Heart right ventricle (tissue), 16 donors: ENCODE results near the gene NME9. TPM values are rescaled to one million over a fixed set of nuclear protein-coding genes. Genes with fewer than 3 reads are reported as not detected.

ENCODE experiments used
- ATAC-seq, 8 donors: fragments of 200-7000 bp; cut with Tn5 transposase; one replicate each; pipeline ENCODE4 v1.9.1; 2020; ENCODE audit warnings: mild to moderate bottlenecking in 8 of 8, moderate library complexity in 8 of 8, moderate number of reproducible peaks in 1 of 8
- DNase-seq, 2 donors: peaks; one replicate each; pipeline ENCODE4 v3.0.0-alpha.2; 2020
- H3K27ac ChIP-seq, 10 donors: fragments of 200-600 bp; sonication (generic) in 2 of 10; one replicate each; pipeline versions ENCODE4 v1.5.0 to v1.8.0; 2020 to 2022; ENCODE audit warnings: mild to moderate bottlenecking in 3 of 10
- H3K27me3 ChIP-seq, 7 donors: fragments of 200-600 bp; one replicate each; pipeline ENCODE4 v1.8.0; 2021 to 2022; ENCODE audit warnings: mild to moderate bottlenecking in 2 of 7
- H3K36me3 ChIP-seq, 9 donors: fragments of 200-600 bp; sonication (generic) in 1 of 9; one replicate each; pipeline versions ENCODE4 v1.5.0 to v1.8.0; 2020 to 2022; ENCODE audit warnings: mild to moderate bottlenecking in 2 of 9
- H3K4me1 ChIP-seq, 9 donors: fragments of 200-600 bp; sonication (generic) in 1 of 9; one replicate each; pipeline versions ENCODE4 v1.5.0 to v1.8.0; 2020 to 2022; ENCODE audit warnings: mild to moderate bottlenecking in 4 of 9
- H3K4me3 ChIP-seq, 10 donors: fragments of 200-600 bp; sonication (generic) in 2 of 10; one replicate each; pipeline versions ENCODE4 v1.5.0 to v1.8.0; 2020 to 2022; ENCODE audit warnings: mild to moderate bottlenecking in 7 of 10, moderate library complexity in 2 of 10
- H3K9me3 ChIP-seq, 11 donors: fragments of 200-600 bp in 10 of 11; sonication (generic) in 2 of 11; one replicate each; pipeline versions ENCODE4 v1.5.0 to v1.8.0; 2013 to 2022; ENCODE audit warnings: mild to moderate bottlenecking in 2 of 11, control low read depth in 1 of 11, moderate library complexity in 1 of 11
- WGBS, 2 donors: extraction: QIAGEN DNeasy Blood & Tissue Kit; methylation state at CpG; one replicate each; pipeline ENCODE4 v1.1.7; 2013; ENCODE audit warnings: inconsistent platforms in 1 of 2; 5-methylcytosine and 5-hydroxymethylcytosine counted together
- intact Hi-C, 10 donors: fragments of 100-400 bp; cut with DNase I; formaldehyde crosslinking; loops; one replicate each; pipeline versions ENCODE4 v1.11.1 to v1.14.2; 2022
- polyA plus RNA-seq, 2 donors: library from polyadenylated mRNA; stranded (reverse); fragments of 200-250 nt; gene quantifications; one replicate each; pipeline ENCODE4 v1.2.3, GENCODE V29; 2013
- total RNA-seq, 10 donors: library from RNA; stranded (reverse); fragmentation: NEBNext Ultra II Directional in 3 of 10; extraction: Animal tissue kit (Norgen Biotek cat#: 25700) in 3 of 10; gene quantifications; one replicate each; pipeline versions ENCODE4 v1.2.1 to v1.2.4, GENCODE V29; 2021 to 2023
- TF ChIP-seq, protein P1 (sequence below), 9 donors: fragments of 200-600 bp; sonication (generic) in 2 of 9; IDR thresholded peaks; one replicate each; pipeline versions ENCODE4 v1.5.0 to v1.8.0; 2021 to 2022; ENCODE audit warnings: antibody characterized with exemption in 9 of 9, mild to moderate bottlenecking in 5 of 9, moderate library complexity in 1 of 9
- donor health status: Arrhythmogenic right ventricular cardiomyopathy.
- donor health status: ischemic (EF 13 %, LVEDD 7.1; RV severe dilation, severe dysfunction).
- donor health status: healthy with polysubstance abuse.
- donor health status: DM: no; HTN: yes; CAD: no.
- donor health status: DM: no; HTN: no; CAD: no.
- donor health status: ischemic (EF 25% LVEDD 6.9; RV normal size, moderate dysfunction).
- donor health status: ischemic (EF 25% LVEDD 5.7; RV mildly dilated, moderate dysfunction).
- donor health status: healthy.
- donor health status: DM: yes; HTN: yes; CAD: no.
- donor health status: Ischemic cardiomyopathy.
- donor health status: ischemic (EF 35%, LVEDD 5.7; RV mildly dilated, moderate dysfunction).
- donor health status: nonischemic (EF 11% LVEDD 7.7; RV severe dilation, severe dysfunction).
- donor health status: DM: yes; HTN: yes; CAD: no.
- donor health status: PGD.
- donor health status: ischemic (EF 29% LVEDD 5.4; RV normal size, mild dysfunction).
- donor health status: nonischemic (EF 23%, LVEDD 6.1; RV moderate dilation, normal function).

NME9 gene
- total and polyA plus RNA-seq, 12 donors, result 0.15 to 0.44 TPM; not detected in 10

DNA sequence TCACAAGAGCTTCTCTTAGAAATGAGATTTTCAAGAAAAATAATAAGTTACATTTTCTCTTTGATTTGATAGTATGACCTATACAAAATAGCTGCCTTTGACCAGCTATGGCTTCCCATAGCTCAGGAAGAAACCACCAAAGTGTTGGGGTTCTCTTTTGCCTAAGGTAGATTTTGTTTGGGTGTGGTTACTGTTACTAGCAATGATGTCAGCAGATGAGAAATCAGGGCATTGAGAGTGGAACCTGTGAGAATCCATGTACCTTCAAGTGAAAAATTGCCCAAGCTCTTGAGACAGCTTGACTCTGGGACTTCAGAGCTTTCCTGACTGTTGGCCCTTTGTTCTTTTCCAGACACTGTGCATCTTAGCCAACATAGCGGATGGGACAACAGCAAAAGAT is 45.6 kb downstream of the NME9 start:
- intact Hi-C loops, result no loop called here
- peaks cover 0 to 80% (median 29%) of the 10 kb centered on the region in 9 donors for H3K36me3 ChIP-seq
- no peaks in the 10 kb centered on the region for H3K4me1 ChIP-seq
- H3K27me3 ChIP-seq, result no peaks in the 10 kb centered on the region
- H3K27ac ChIP-seq, result no peak overlapping the region
- no peak overlapping the region for H3K4me3 ChIP-seq
- H3K9me3 ChIP-seq, result no peaks in the 10 kb centered on the region
- ATAC-seq, result no peak
- TF ChIP-seq, protein P1, sequence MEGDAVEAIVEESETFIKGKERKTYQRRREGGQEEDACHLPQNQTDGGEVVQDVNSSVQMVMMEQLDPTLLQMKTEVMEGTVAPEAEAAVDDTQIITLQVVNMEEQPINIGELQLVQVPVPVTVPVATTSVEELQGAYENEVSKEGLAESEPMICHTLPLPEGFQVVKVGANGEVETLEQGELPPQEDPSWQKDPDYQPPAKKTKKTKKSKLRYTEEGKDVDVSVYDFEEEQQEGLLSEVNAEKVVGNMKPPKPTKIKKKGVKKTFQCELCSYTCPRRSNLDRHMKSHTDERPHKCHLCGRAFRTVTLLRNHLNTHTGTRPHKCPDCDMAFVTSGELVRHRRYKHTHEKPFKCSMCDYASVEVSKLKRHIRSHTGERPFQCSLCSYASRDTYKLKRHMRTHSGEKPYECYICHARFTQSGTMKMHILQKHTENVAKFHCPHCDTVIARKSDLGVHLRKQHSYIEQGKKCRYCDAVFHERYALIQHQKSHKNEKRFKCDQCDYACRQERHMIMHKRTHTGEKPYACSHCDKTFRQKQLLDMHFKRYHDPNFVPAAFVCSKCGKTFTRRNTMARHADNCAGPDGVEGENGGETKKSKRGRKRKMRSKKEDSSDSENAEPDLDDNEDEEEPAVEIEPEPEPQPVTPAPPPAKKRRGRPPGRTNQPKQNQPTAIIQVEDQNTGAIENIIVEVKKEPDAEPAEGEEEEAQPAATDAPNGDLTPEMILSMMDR (IDR thresholded peaks at IDR 0.05), result no peak
- WGBS, 2 donors, result 100% methylated on average over 1 of the region's 1 CpG
- DNase-seq, result no peak

DNA sequence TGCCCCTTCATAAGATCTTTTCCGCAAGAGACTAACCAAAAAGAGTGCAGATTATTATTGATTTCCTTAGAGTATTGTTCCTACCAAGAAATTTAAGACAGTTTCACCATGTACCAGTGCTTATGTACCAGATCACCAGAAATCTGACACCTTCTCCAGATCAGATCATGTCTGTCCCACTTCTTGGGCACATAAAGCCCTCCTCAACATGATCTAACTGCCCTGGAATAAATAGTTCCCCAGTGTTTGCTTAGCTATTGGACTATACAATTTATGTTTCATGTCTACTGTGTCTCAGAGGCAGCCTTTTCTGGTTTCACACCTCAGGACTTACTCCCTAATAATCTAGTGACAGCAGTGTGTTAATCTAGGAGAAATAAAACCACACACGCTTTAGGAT is 46.8 kb downstream of the NME9 start:
- Histone ChIP-seq H3K4me1 (no peaks in the 10 kb centered on the region), H3K27ac (no peak overlapping the region), H3K9me3 (no peaks in the 10 kb centered on the region), H3K36me3 (peaks cover 0 to 77% (median 27%) of the 10 kb centered on the region in 9 donors), H3K4me3 (no peak overlapping the region), H3K27me3 (no peaks in the 10 kb centered on the region)
- 98 to 100% methylated on average over 2 of the region's 2 CpGs for WGBS, 2 donors
- intact Hi-C loops, result no loop called here
- DNase-seq (no peak), ATAC-seq (no peak)
- TF ChIP-seq, protein P1 (IDR thresholded peaks at IDR 0.05), result no peak

DNA sequence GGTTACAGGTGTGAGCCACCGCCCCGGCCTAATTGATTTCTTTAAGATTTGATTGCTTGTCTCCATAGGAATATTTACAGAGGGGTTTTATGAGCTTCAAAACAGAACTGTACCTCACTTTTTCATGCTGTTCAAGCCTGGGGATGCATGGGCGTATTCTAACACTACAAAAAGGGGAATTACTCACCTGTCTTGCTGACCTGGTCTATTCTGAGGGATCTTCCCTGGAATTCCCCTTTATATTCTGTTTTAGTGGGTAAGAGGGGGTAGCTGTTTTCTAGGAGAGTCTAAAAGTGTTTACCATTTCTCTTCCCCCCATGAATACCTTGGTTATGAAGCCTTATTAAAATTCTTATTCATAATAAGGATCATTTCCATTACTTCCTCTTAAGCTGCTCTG is 48.1 kb downstream of the NME9 start:
- intact Hi-C loops, result no loop called here
- no peak for DNase-seq
- H3K4me1 ChIP-seq, result no peaks in the 10 kb centered on the region
- WGBS, 2 donors, result 99% methylated on average over 3 of the region's 3 CpGs
- no peaks in the 10 kb centered on the region for H3K9me3 ChIP-seq
- no peak overlapping the region for H3K4me3 ChIP-seq
- peaks cover 0 to 74% (median 19%) of the 10 kb centered on the region in 9 donors for H3K36me3 ChIP-seq
- TF ChIP-seq, protein P1 (IDR thresholded peaks at IDR 0.05), result no peak
- H3K27ac ChIP-seq, result no peak overlapping the region
- no peaks in the 10 kb centered on the region for H3K27me3 ChIP-seq
- ATAC-seq, result no peak

DNA sequence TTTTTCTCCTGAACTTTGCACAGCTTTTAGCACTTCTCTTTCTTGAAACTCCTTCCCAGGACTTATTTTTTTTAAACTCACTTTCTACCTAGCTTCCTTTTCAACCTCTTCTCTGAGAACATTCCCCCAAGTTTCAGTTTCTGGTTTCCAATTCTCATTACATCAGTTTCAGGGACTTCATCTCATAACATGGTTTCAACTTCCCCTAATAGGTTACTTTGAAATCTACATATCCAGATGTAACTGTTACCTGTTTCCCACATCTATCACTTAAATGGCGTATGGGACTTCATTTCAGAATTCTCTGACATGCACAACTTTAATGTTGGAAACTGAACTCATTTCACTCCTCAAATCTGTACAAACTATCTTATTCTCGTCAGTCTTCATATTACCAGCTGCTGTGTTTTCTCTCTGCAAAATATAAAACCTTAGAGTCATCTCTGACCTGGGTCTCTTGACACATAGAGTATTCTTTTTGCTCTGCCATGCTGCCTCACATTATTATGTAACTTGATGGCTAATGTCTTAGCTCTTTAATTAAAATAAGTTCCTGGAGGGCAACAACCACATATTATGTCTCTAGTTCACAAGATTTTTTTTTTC is 58.4 kb downstream of the NME9 start:
- Histone ChIP-seq H3K27me3 (no peaks in the 10 kb centered on the region), H3K9me3 (no peaks in the 10 kb centered on the region), H3K36me3 (peaks cover 0 to 100% (median 29%) of the 10 kb centered on the region in 9 donors), H3K4me1 (no peaks in the 10 kb centered on the region), H3K4me3 (no peak overlapping the region), H3K27ac (no peak overlapping the region)
- DNase-seq, result no peak
- TF ChIP-seq, protein P1 (IDR thresholded peaks at IDR 0.05), result no peak
- 99% methylated on average over 2 of the region's 2 CpGs for WGBS, 2 donors
- ATAC-seq, result no peak
- intact Hi-C loops, result loop anchor here in 1 of 10 donors (5.0 kb wide), 1 partner anchor 1091 kb away; no protein-coding TSS in a partner anchor
